Measurements from ENCODE around the gene UBE2V1.

DNA sequence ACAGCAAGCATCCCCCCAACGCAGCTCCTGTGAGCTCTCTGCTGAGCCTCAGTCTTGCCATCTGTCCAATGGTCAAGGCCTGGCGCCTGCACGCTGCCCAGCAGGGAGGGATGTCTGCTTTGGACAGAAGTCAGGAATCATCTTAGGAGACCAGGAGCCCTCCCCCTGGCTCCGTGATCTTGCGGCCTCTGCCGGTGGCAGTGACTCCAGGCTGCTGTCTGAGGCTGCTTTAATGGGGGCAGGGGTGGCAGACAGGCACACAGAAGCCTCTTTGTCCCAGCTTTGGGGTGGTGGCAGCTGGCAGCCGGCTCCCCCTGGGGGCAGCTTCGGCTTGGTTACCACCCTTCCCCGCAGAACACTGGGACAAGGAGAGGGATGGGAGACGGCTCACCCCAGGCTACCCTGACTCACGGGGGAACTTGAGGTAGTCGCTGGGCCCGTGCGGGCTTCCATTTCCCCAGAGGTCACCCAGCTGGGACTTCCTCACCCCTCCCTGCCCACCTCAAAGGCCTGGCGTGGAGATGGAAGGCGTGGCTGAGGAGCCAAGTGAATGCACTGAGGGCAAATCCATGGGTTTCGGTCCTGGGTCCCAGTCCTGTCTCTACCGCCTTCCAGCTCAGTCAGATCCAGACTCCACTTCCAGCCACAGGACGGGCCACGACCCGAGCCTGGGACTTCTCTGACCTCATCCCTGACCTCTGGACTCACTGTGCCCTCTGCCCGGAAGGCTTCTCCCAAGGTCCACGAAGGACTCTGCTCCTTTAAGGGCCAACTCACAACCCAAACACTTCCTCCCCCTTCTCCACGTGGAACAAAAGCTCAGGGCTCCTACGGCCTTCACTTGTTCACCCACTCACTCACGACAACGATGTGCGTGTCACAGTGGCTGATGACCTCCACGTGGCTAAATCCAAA is 25.8 kb upstream of the UBE2V1 start:
- TF ChIP-seq EP300 (IDR thresholded peaks at IDR 0.05; ENCODE audit: borderline replicate concordance in 1 of 2, control insufficient read depth in 1 of 2, low read depth in 2 of 2, low read length in 2 of 2), result no peak
- TF ChIP-seq SP1 (IDR thresholded peaks at IDR 0.05; ENCODE audit: low read depth, low read length), result no peak
- no peak for TF ChIP-seq GATAD2B (conservative IDR thresholded peaks at IDR 0.05; ENCODE audit: low read depth)
- TF ChIP-seq, protein P1, sequence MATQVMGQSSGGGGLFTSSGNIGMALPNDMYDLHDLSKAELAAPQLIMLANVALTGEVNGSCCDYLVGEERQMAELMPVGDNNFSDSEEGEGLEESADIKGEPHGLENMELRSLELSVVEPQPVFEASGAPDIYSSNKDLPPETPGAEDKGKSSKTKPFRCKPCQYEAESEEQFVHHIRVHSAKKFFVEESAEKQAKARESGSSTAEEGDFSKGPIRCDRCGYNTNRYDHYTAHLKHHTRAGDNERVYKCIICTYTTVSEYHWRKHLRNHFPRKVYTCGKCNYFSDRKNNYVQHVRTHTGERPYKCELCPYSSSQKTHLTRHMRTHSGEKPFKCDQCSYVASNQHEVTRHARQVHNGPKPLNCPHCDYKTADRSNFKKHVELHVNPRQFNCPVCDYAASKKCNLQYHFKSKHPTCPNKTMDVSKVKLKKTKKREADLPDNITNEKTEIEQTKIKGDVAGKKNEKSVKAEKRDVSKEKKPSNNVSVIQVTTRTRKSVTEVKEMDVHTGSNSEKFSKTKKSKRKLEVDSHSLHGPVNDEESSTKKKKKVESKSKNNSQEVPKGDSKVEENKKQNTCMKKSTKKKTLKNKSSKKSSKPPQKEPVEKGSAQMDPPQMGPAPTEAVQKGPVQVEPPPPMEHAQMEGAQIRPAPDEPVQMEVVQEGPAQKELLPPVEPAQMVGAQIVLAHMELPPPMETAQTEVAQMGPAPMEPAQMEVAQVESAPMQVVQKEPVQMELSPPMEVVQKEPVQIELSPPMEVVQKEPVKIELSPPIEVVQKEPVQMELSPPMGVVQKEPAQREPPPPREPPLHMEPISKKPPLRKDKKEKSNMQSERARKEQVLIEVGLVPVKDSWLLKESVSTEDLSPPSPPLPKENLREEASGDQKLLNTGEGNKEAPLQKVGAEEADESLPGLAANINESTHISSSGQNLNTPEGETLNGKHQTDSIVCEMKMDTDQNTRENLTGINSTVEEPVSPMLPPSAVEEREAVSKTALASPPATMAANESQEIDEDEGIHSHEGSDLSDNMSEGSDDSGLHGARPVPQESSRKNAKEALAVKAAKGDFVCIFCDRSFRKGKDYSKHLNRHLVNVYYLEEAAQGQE (IDR thresholded peaks at IDR 0.05; ENCODE audit: low read depth, low read length), result no peak
- TF ChIP-seq, protein P2, sequence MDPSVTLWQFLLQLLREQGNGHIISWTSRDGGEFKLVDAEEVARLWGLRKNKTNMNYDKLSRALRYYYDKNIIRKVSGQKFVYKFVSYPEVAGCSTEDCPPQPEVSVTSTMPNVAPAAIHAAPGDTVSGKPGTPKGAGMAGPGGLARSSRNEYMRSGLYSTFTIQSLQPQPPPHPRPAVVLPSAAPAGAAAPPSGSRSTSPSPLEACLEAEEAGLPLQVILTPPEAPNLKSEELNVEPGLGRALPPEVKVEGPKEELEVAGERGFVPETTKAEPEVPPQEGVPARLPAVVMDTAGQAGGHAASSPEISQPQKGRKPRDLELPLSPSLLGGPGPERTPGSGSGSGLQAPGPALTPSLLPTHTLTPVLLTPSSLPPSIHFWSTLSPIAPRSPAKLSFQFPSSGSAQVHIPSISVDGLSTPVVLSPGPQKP (IDR thresholded peaks at IDR 0.05; ENCODE audit: low read depth, low read length), result no peak
- no peak for TF ChIP-seq MTA3 (IDR thresholded peaks at IDR 0.05; ENCODE audit: borderline replicate concordance, low read length)
- TF ChIP-seq TCF12 (IDR thresholded peaks at IDR 0.05; ENCODE audit: low read depth, low read length), result no peak
- no peak for TF ChIP-seq GABPA (IDR thresholded peaks at IDR 0.05; ENCODE audit: low read depth)
- TF ChIP-seq NFXL1 (IDR thresholded peaks at IDR 0.05; ENCODE audit: borderline replicate concordance), result no peak
- no peak for TF ChIP-seq RCOR1 (conservative IDR thresholded peaks at IDR 0.05; ENCODE audit: low read depth, low read length)
- TF ChIP-seq SREBF2 (IDR thresholded peaks at IDR 0.05; ENCODE audit: low read length), result no peak

Measured in GM12878 (cell line).